DND-41 (cell line): ENCODE measurements around the gene FASTKD3.

Source experiments
- ATAC-seq: fragments of 200-7000 bp; cut with Tn5 transposase; 3 replicates; pipeline ENCODE4 v1.9.1; 2021; ENCODE audit warnings: low read depth; ENCODE audit not compliant: insufficient read depth
- DNase-seq: peaks from one replicate; pipeline ENCODE4 v3.0.0-alpha.2; 2020
- H2AFZ ChIP-seq: 2 replicates; pipeline ENCODE4 v1.6.0; 2012; ENCODE audit warnings: low read depth, low read length
- H3K27ac ChIP-seq: 2 replicates; pipeline ENCODE4 v1.5.1; 2012; ENCODE audit warnings: low read length, inconsistent platforms
- H3K27me3 ChIP-seq: fragments of 200-600 bp; sonication (generic); 2 replicates; pipeline ENCODE4 v1.6.0; 2012; ENCODE audit warnings: low read length, mild to moderate bottlenecking, inconsistent platforms; ENCODE audit not compliant: insufficient read depth, poor library complexity
- H3K36me3 ChIP-seq: 2 replicates; pipeline ENCODE4 v1.5.1; 2012; ENCODE audit warnings: low read length, inconsistent platforms; ENCODE audit not compliant: insufficient read depth
- H3K4me1 ChIP-seq: 2 replicates; pipeline ENCODE4 v1.5.1; 2012; ENCODE audit warnings: mild to moderate bottlenecking, low read length; ENCODE audit not compliant: insufficient read depth
- H3K4me2 ChIP-seq: 2 replicates; pipeline ENCODE4 v1.6.0; 2012; ENCODE audit warnings: mild to moderate bottlenecking, moderate library complexity, low read length, inconsistent platforms; ENCODE audit not compliant: insufficient read depth
- H3K4me3 ChIP-seq, 2 experiments: fragments of 200-600 bp in 1 of 2; shearing (Covaris generic) in 1 of 2; 2 replicates each; pipeline ENCODE4 v1.5.1; 2012 to 2016; ENCODE audit warnings: inconsistent platforms in 2 of 2, low read length in 2 of 2, mild to moderate bottlenecking in 2 of 2, low read depth in 1 of 2, moderate library complexity in 1 of 2
- H3K79me2 ChIP-seq: 2 replicates; pipeline ENCODE4 v1.6.0; 2012; ENCODE audit warnings: low read length, inconsistent platforms; ENCODE audit not compliant: insufficient read depth
- H3K9ac ChIP-seq: 2 replicates; pipeline ENCODE4 v1.6.0; 2012; ENCODE audit warnings: low read depth, mild to moderate bottlenecking, inconsistent platforms, low read length, moderate library complexity
- H3K9me3 ChIP-seq: 2 replicates; pipeline ENCODE4 v1.5.1; 2012; ENCODE audit warnings: low read length, moderate library complexity, mild to moderate bottlenecking, inconsistent platforms; ENCODE audit not compliant: insufficient read depth, severe bottlenecking
- H4K20me1 ChIP-seq: 2 replicates; pipeline ENCODE4 v1.6.0; 2012; ENCODE audit warnings: low read length; ENCODE audit not compliant: insufficient read depth
- CTCF ChIP-seq: IDR thresholded peaks from 2 replicates; pipeline ENCODE4 v1.5.1; 2012; ENCODE audit warnings: borderline replicate concordance, low read length, moderate library complexity, mild to moderate bottlenecking; ENCODE audit not compliant: poor library complexity, severe bottlenecking; ENCODE audit errors: extremely low read depth
- EZH2 ChIP-seq: IDR thresholded peaks from 3 replicates; pipeline ENCODE4 v1.6.1; 2012; ENCODE audit warnings: borderline replicate concordance, low read depth, mild to moderate bottlenecking, moderate library complexity, low read length, inconsistent platforms; ENCODE audit not compliant: severe bottlenecking

The FASTKD3 gene

GRCh38 chr5:7867260-7867659 is 1.6 kb downstream of the FASTKD3 start:
- ATAC-seq, result no peak
- Histone ChIP-seq H3K9ac (peak overlapping the region; percentile 86), H2AFZ (no peak overlapping the region), H3K4me2 (peak overlapping the region; percentile 82), H3K4me3 (peak overlapping the region; percentile 86 to 92; a peak in 3 of 4 replicates), H3K9me3 (no peaks in the 10 kb centered on the region), H4K20me1 (peaks cover 28% of the 10 kb centered on the region), H3K27me3 (no peaks in the 10 kb centered on the region), H3K36me3 (peaks cover 47% of the 10 kb centered on the region), H3K79me2 (peaks cover 61% of the 10 kb centered on the region), H3K4me1 (peaks cover 49% of the 10 kb centered on the region), H3K27ac (no peak overlapping the region; the same call in 1 of the 2 replicates)
- DNase-seq, result no peak
- TF ChIP-seq CTCF (no peak), EZH2 (no peak)

- H3K79me2 ChIP-seq, result peaks cover 51% of the 10 kb centered on the region
- peaks cover 48% of the 10 kb centered on the region for H3K36me3 ChIP-seq
Measured at GRCh38 chr5:7866196-7866595, 2.6 kb downstream of the FASTKD3 start.

GRCh38 chr5:7857926-7858632 is 10.8 kb downstream of the FASTKD3 start:
- Histone ChIP-seq H3K9me3 (no peaks in the 10 kb centered on the region), H2AFZ (no peak overlapping the region), H3K27me3 (no peaks in the 10 kb centered on the region), H3K4me1 (no peaks in the 10 kb centered on the region), H3K9ac (no peak overlapping the region), H3K27ac (no peak overlapping the region), H3K79me2 (no peaks in the 10 kb centered on the region), H4K20me1 (no peaks in the 10 kb centered on the region), H3K36me3 (peaks cover 45% of the 10 kb centered on the region), H3K4me2 (no peak overlapping the region), H3K4me3 (no peak overlapping the region)
- no peak for TF ChIP-seq EZH2
- TF ChIP-seq CTCF, result no peak
- ATAC-seq (peak; percentile 14; the same call in 2 of the 3 replicates), DNase-seq (no peak)

More at GRCh38 chr5:7866196-7866595, 2.6 kb downstream of the FASTKD3 start:
- TF ChIP-seq EZH2, result no peak
- no peak for TF ChIP-seq CTCF
- Histone ChIP-seq H3K4me1 (peaks cover 39% of the 10 kb centered on the region), H3K9ac (no peak overlapping the region), H3K9me3 (no peaks in the 10 kb centered on the region), H4K20me1 (peaks cover 19% of the 10 kb centered on the region), H3K4me3 (no peak overlapping the region), H2AFZ (no peak overlapping the region), H3K27ac (no peak overlapping the region), H3K4me2 (peak overlapping the region; percentile 3; the same call in 1 of the 2 replicates), H3K27me3 (no peaks in the 10 kb centered on the region)
- DNase-seq (no peak), ATAC-seq (no peak)
